HT1080 (cell line): Measurements from ENCODE around the gene DAZL. TPM values are rescaled to one million over a fixed set of nuclear protein-coding genes. Genes with fewer than 3 reads are reported as not detected.

Experiments used
- DNase-seq: peaks from one replicate; pipeline ENCODE4 v3.0.0-alpha.2; 2015; ENCODE audit warnings: low read depth
- total RNA-seq: library from RNA; depleted of rRNA; stranded (reverse); fragments of >200 nt; shearing (Covaris generic); gene quantifications from 2 replicates; pipeline ENCODE4 v1.2.3, GENCODE V29; 2014; rRNA removed

DAZL gene
- total RNA-seq, 1 experiment from 2014 or later: not detected

DNA sequence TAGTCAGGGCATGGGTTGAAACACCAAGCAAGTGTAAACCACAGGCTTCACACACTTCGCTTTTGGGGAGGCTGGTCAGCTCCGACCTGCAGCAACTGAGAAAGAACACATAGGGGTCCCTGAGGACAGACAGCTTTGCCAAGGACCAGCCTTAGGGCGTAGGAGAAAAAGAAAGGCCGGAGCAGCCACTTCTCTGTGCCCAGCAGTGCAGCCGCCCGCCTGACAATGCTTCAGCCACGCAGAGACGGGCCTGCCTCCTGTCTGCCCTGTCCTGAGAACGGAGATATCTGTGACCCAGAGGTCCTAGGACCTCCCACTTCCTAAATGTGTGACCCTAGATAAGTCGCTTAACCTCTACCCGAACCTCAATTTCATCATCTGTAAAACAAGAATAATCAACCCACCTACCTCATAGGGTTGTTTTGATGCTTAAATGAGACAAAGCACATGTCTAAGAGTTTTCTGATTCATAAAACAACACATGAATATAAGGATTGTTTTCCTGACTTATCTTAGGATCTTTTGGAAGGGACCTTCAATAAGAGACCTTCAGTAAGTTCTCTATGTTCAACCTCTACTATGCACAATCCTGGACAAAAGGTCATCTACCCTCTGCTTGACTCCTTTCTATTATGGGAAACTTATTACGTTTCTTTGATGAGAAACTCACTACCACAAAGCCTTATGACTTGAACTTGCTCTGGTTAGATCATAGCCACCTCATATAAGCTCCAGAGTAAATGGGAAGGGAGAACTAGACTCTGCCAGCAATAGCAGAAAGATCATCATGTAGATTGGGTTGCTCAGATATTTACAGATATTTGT, 58.8 kb downstream of the DAZL start:
- no peak for DNase-seq

DNA sequence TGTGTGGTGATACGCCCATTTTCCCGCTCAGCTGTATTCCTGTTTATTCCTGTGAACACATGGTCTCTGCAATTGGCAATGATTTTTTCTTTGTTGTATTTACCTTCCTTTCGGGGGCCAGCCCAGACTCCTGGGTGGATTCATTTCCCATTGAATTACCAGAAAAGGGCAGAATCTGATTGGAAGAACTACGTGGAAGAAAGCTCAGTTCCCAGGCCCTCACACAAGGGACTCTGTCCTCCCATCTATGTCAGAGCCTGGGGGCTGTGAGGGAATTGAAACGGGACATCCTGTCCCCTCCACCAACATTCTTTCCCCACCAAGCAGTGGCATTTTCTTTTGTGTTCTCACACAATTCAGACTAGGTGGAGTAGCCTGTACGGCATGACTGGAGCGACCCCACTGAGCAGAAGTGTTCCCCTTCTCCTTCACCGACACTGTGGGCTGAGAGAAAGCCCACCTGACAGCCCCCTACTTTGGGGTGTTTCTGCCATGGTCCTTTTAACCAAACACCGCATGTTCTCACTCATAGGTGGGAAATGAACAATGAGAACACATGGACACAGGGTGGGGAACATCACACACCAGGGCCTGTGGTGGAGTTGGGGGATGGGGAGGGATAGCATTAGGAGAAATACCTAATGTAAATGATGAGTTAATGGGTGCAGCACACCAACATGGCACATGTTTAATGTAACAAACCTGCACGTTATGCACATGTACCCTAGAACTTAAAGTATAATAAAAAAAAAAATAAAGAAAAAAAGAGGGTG, 59.6 kb downstream of the DAZL start:
- DNase-seq: no peak

DNA sequence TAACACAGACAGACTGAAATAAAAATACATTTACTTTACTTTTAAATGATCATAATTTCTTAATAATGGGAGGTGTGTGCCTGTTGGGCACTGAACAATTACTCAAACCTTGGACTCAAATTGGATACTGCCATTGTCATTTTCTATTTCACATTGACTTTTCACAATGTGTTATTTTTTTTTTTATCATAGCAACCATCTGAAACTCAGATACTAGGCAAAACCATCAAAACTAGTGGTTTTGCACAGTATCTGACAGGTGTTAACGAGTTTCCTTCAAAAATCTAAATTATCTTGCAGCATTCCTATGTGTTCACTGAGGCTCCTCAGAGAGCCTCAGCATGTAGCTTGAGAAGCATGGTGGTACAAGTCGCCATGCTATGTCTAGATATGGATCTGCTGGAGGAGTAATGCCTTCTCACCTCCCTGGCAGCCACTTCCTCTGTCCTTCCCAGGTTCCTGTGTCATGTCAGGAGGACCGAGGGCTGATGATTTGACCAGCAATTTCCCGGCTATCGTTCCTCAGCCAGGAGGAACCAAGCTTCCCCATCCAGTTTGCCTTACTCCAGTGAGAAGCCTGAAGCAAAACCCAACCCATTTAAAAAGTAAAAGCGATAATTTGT, 61.9 kb downstream of the DAZL start:
- no peak for DNase-seq

DNA sequence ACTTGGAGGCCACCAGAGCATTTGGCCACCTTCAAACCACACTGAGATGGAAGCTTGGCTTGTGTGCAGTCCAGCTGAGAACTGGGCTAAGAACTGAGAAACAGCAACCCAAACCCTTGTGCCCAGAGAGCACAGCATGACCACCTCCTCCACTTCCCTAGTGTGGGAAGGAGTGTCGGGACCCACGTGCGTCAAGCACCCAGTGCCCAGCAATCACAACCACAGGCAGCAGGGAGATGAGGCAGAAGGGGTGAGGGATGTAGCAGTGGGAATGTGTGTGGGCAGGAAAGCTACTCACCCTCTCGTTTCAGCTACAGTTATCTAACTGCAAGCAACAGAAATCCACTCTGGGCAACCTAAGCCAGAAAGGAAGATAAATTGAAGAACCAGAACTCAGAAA, 66.7 kb downstream of the DAZL start:
- DNase-seq: no peak

DNA sequence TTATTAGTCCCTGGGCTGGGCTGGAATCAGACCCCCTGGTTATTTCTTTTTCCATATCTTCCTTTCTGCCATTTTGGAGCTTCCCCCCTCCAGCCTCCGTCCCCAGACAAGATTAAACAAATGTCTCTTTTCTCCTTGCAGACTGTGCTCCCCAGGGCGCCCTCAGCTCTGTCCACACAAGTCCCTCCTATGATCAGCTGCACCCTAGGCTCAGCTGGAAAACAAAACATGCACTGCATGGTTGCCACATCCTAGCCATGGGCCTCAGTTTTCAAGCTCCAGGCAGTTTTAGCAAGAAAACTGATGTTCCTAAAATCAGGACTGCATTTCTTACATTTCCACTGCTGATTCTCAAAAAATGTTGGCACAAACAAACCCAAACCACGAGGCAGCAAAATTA, 68.2 kb downstream of the DAZL start:
- DNase-seq: no peak

Other genes starting within 250 kb of the DAZL start
- 38.4 and 43.8 TPM in 2 replicates for gene RFTN1, start 91.7 kb downstream of the DAZL start, total RNA-seq